Activated naive CD4-positive, alpha-beta T cell treated with anti-CD3 and anti-CD28 coated beads for 36 hours (primary cell): Measurements from ENCODE around the gene ZNF860. TPM values are rescaled to one million over a fixed set of nuclear protein-coding genes. Genes with fewer than 3 reads are reported as not detected.
"Not testable (repeated sequence)": the region's sequence is repeated elsewhere in the genome, so short reads cannot be mapped to it uniquely, and the experiment has no call there.

ENCODE experiments used
- CTCF ChIA-PET: fragments of 350-600 bp; sonication (Branson Sonifier 250); formaldehyde crosslinking; loops from one replicate; lab custom pipeline; 2021; ENCODE audit warnings: antibody characterized with exemption; lab: Charles Lee
- DNase-seq: peaks from one replicate; pipeline ENCODE4 v3.0.0-alpha.2; 2020
- H3K27ac Mint-ChIP-seq: one replicate; pipeline ENCODE4 v1.8.0; 2021; ENCODE audit warnings: mild to moderate bottlenecking, mixed read lengths
- H3K27me3 Mint-ChIP-seq: one replicate; pipeline ENCODE4 v1.8.0; 2021; ENCODE audit warnings: low read depth, mixed read lengths
- H3K36me3 Mint-ChIP-seq: one replicate; pipeline ENCODE4 v1.8.0; 2021; ENCODE audit warnings: low read depth, mixed read lengths
- H3K4me1 Mint-ChIP-seq: one replicate; pipeline ENCODE4 v1.8.0; 2021; ENCODE audit warnings: low read depth, mixed read lengths
- H3K4me3 Mint-ChIP-seq: one replicate; pipeline ENCODE4 v1.8.0; 2021; ENCODE audit warnings: mild to moderate bottlenecking, moderate library complexity, mixed read lengths
- H3K9me3 Mint-ChIP-seq: one replicate; pipeline ENCODE4 v1.8.0; 2021; ENCODE audit warnings: mixed read lengths
- intact Hi-C: fragments of 100-400 bp; cut with micrococcal nuclease; formaldehyde crosslinking; loops from one replicate; pipeline ENCODE4 v1.15.1; 2023
- total RNA-seq, 2 experiments: library from RNA; stranded (reverse); gene quantifications; one replicate each; pipeline ENCODE4 v1.2.3, GENCODE V29; 2021

ZNF860 gene
- total RNA-seq, 2 experiments from 2014 or later = 0.07 TPM; not detected in 1

- CTCF ChIA-PET = no interaction called here
- DNase-seq = no peak
- H3K36me3 Mint-ChIP-seq = no peaks in the 10 kb centered on the region
- H3K9me3 Mint-ChIP-seq = no peaks in the 10 kb centered on the region
- H3K27me3 Mint-ChIP-seq = peaks cover 19% of the 10 kb centered on the region
- no peak overlapping the region for H3K27ac Mint-ChIP-seq
- peaks cover 2% of the 10 kb centered on the region for H3K4me1 Mint-ChIP-seq
- no peak overlapping the region for H3K4me3 Mint-ChIP-seq
- intact Hi-C loops = no loop called here
Measured at GRCh38 chr3:32003380-32003779, 21.8 kb downstream of the ZNF860 start.

- H3K27me3 Mint-ChIP-seq = peaks cover 13% of the 10 kb centered on the region
- CTCF ChIA-PET = no interaction called here
- DNase-seq = no peak
- peaks cover 2% of the 10 kb centered on the region for H3K4me1 Mint-ChIP-seq
- intact Hi-C loops = no loop called here
- no peak overlapping the region for H3K27ac Mint-ChIP-seq
- no peaks in the 10 kb centered on the region for H3K9me3 Mint-ChIP-seq
- no peaks in the 10 kb centered on the region for H3K36me3 Mint-ChIP-seq
- H3K4me3 Mint-ChIP-seq = no peak overlapping the region
Measured at GRCh38 chr3:32004113-32004765, 22.7 kb downstream of the ZNF860 start.

GRCh38 chr3:32009101-32009500, 27.6 kb downstream of the ZNF860 start:
- Mint-ChIP-seq H3K36me3 (no peaks in the 10 kb centered on the region), H3K9me3 (no peaks in the 10 kb centered on the region), H3K4me3 (no peak overlapping the region), H3K27ac (no peak overlapping the region), H3K4me1 (peaks cover 4% of the 10 kb centered on the region), H3K27me3 (peaks cover 8% of the 10 kb centered on the region)
- CTCF ChIA-PET = no interaction called here
- intact Hi-C loops = no loop called here
- no peak for DNase-seq

- no peak overlapping the region for H3K4me3 Mint-ChIP-seq
- no peak overlapping the region for H3K27ac Mint-ChIP-seq
- intact Hi-C loops = loop anchor here (10.0 kb wide), 1 partner anchor 335 kb away; no protein-coding TSS in a partner anchor
- no peaks in the 10 kb centered on the region for H3K36me3 Mint-ChIP-seq
- peaks cover 8% of the 10 kb centered on the region for H3K27me3 Mint-ChIP-seq
- no peak for DNase-seq
- H3K9me3 Mint-ChIP-seq = no peaks in the 10 kb centered on the region
- peaks cover 4% of the 10 kb centered on the region for H3K4me1 Mint-ChIP-seq
- CTCF ChIA-PET = interaction anchor here (0.6 kb wide), 2 partner anchors 36 to 118 kb away, joined by 3 to 5 read pairs; no protein-coding TSS in a partner anchor
Measured at GRCh38 chr3:32009957-32010356, 28.4 kb downstream of the ZNF860 start.

GRCh38 chr3:32010699-32011098, 29.1 kb downstream of the ZNF860 start:
- CTCF ChIA-PET, H3K36me3 Mint-ChIP-seq, H3K27ac Mint-ChIP-seq, H3K9me3 Mint-ChIP-seq, H3K27me3 Mint-ChIP-seq, H3K4me3 Mint-ChIP-seq, H3K4me1 Mint-ChIP-seq: not testable (repeated sequence)
- intact Hi-C loops = loop anchor here (10.0 kb wide), 1 partner anchor 334 kb away; no protein-coding TSS in a partner anchor
- peak; percentile 14 for DNase-seq

GRCh38 chr3:32015638-32016037, 34.1 kb downstream of the ZNF860 start:
- intact Hi-C loops = loop anchor here (10.0 kb wide), 1 partner anchor 329 kb away; no protein-coding TSS in a partner anchor
- DNase-seq, H3K27ac Mint-ChIP-seq, H3K27me3 Mint-ChIP-seq, H3K4me3 Mint-ChIP-seq, H3K9me3 Mint-ChIP-seq, H3K4me1 Mint-ChIP-seq, CTCF ChIA-PET, H3K36me3 Mint-ChIP-seq: not testable (repeated sequence)

- no peak overlapping the region for H3K27ac Mint-ChIP-seq
- CTCF ChIA-PET = interaction anchor here (0.6 to 4.2 kb wide), 5 partner anchors 114 to 1001 kb away, joined by 3 to 47 read pairs (median 4); no protein-coding TSS in a partner anchor
- DNase-seq = no peak
- peaks cover 4% of the 10 kb centered on the region for H3K27me3 Mint-ChIP-seq
- no peak overlapping the region for H3K4me3 Mint-ChIP-seq
- intact Hi-C loops = loop anchor here (10.0 kb wide), 1 partner anchor 328 kb away; no protein-coding TSS in a partner anchor
- H3K4me1 Mint-ChIP-seq = no peaks in the 10 kb centered on the region
- H3K9me3 Mint-ChIP-seq = no peaks in the 10 kb centered on the region
- H3K36me3 Mint-ChIP-seq = no peaks in the 10 kb centered on the region
Measured at GRCh38 chr3:32017286-32017685, 35.7 kb downstream of the ZNF860 start.

- DNase-seq = no peak
- CTCF ChIA-PET = interaction anchor here (0.5 to 4.2 kb wide), 24 partner anchors 10 to 654 kb away, joined by 3 to 47 read pairs (median 4); partner anchors contain the start of gene ZNF860
- no peaks in the 10 kb centered on the region for H3K9me3 Mint-ChIP-seq
- H3K4me3 Mint-ChIP-seq = no peak overlapping the region
- intact Hi-C loops = loop anchor here (1.0 to 10.0 kb wide), 3 partner anchors 125 to 326 kb away; no protein-coding TSS in a partner anchor
- no peaks in the 10 kb centered on the region for H3K4me1 Mint-ChIP-seq
- H3K27ac Mint-ChIP-seq = no peak overlapping the region
- peaks cover 2% of the 10 kb centered on the region for H3K27me3 Mint-ChIP-seq
- no peaks in the 10 kb centered on the region for H3K36me3 Mint-ChIP-seq
Measured at GRCh38 chr3:32018757-32019564, 37.4 kb downstream of the ZNF860 start.

- DNase-seq = no peak
- Mint-ChIP-seq H3K27me3 (peaks cover 2% of the 10 kb centered on the region), H3K9me3 (no peaks in the 10 kb centered on the region), H3K27ac (no peak overlapping the region), H3K36me3 (no peaks in the 10 kb centered on the region), H3K4me1 (no peaks in the 10 kb centered on the region), H3K4me3 (no peak overlapping the region)
- intact Hi-C loops = no loop called here
- CTCF ChIA-PET = interaction anchor here (1.5 kb wide), 1 partner anchor 123 kb away, joined by 4 read pairs; no protein-coding TSS in a partner anchor
Measured at GRCh38 chr3:32021155-32021554, 39.6 kb downstream of the ZNF860 start.

- CTCF ChIA-PET = interaction anchor here (0.6 to 1.5 kb wide), 6 partner anchors 36 to 803 kb away, joined by 3 to 5 read pairs (median 4); no protein-coding TSS in a partner anchor
- Mint-ChIP-seq H3K9me3 (no peaks in the 10 kb centered on the region), H3K27ac (no peak overlapping the region), H3K27me3 (peaks cover 5% of the 10 kb centered on the region), H3K36me3 (no peaks in the 10 kb centered on the region), H3K4me1 (no peaks in the 10 kb centered on the region), H3K4me3 (no peak overlapping the region)
- intact Hi-C loops = no loop called here
- DNase-seq = no peak
Measured at GRCh38 chr3:32021748-32022147, 40.2 kb downstream of the ZNF860 start.

GRCh38 chr3:32022947-32023346, 41.4 kb downstream of the ZNF860 start:
- H3K36me3 Mint-ChIP-seq = no peaks in the 10 kb centered on the region
- peaks cover 8% of the 10 kb centered on the region for H3K27me3 Mint-ChIP-seq
- no peak overlapping the region for H3K27ac Mint-ChIP-seq
- CTCF ChIA-PET = interaction anchor here (1.0 kb wide), 1 partner anchor 91 kb away, joined by 3 read pairs; no protein-coding TSS in a partner anchor
- intact Hi-C loops = no loop called here
- no peak overlapping the region for H3K4me3 Mint-ChIP-seq
- H3K9me3 Mint-ChIP-seq = no peaks in the 10 kb centered on the region
- DNase-seq = no peak
- H3K4me1 Mint-ChIP-seq = no peaks in the 10 kb centered on the region

GRCh38 chr3:32026593-32026992, 45.0 kb downstream of the ZNF860 start:
- no peak overlapping the region for H3K4me3 Mint-ChIP-seq
- no peaks in the 10 kb centered on the region for H3K9me3 Mint-ChIP-seq
- no peaks in the 10 kb centered on the region for H3K36me3 Mint-ChIP-seq
- no peak overlapping the region for H3K27ac Mint-ChIP-seq
- H3K27me3 Mint-ChIP-seq = peaks cover 6% of the 10 kb centered on the region
- no peaks in the 10 kb centered on the region for H3K4me1 Mint-ChIP-seq
- CTCF ChIA-PET = interaction anchor here (0.5 to 1.3 kb wide), 3 partner anchors 118 to 507 kb away, joined by 3 to 5 read pairs (median 4); no protein-coding TSS in a partner anchor
- intact Hi-C loops = no loop called here
- DNase-seq = no peak
